ENCODE results near the gene MRPS23.
A peak's percentile ranks its signal among the peaks of the same experiment; 100 is the strongest.
"Not testable (repeated sequence)": the region's sequence is repeated elsewhere in the genome, so short reads cannot be mapped to it uniquely, and the experiment has no call there.

Gene MRPS23

DNA sequence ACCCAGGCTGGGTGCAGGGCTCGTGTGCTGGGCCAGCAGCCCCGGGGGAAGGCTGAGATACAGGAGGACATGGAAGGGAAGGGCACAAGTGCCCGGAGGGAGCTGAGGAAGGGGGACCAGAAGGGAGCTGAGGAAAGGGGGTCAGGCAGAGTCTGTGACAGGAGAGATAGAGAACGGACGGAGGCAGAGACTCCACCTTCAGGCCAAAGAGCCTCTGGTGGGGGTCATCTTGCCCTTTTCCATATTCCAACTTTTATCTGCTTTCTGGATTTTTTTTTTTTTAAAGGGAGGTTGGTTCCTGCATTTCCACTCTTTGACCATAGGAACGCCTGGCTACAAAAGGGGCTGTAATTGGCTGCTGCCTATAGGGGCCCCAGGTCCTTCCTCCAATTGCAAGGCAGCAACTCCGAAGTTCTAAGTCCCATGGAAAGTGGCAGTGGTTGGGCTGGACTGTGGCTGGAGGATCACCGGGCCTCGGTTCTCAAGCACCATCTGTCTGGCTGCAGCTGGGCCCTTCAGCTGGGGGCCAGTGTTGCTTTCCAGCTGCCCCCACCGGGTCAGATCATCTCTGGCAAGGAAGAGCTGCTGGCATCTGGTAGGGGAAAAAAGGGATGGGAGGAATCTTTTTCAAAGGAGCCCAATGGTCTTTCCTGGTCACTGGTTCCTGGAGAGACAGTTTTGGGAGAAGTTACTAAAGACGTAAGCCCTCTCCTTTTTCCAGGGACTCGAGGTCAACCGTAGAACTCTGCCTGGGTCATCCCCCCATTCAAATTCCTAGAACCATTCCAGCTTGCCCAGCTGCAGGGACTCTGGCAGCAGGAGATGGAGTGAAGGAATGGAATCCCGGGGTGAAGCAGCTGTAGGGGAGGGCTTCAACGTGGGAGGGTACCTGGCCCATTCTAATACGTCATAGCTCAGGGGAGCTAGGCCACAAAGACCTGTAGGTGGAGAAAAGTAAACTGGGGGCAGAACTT is 13.1 kb upstream of the MRPS23 start:
- DNase-seq (ENCODE audit: low spot score): peak; percentile 86

- DNase-seq (ENCODE audit: low spot score): no peak
These were observed 12.2 kb upstream of the MRPS23 start for GRCh38 chr17:57861790-57862693.

GRCh38 chr17:57861000-57861789 is 11.4 kb upstream of the MRPS23 start:
- no peak for DNase-seq (ENCODE audit: low spot score)

DNA sequence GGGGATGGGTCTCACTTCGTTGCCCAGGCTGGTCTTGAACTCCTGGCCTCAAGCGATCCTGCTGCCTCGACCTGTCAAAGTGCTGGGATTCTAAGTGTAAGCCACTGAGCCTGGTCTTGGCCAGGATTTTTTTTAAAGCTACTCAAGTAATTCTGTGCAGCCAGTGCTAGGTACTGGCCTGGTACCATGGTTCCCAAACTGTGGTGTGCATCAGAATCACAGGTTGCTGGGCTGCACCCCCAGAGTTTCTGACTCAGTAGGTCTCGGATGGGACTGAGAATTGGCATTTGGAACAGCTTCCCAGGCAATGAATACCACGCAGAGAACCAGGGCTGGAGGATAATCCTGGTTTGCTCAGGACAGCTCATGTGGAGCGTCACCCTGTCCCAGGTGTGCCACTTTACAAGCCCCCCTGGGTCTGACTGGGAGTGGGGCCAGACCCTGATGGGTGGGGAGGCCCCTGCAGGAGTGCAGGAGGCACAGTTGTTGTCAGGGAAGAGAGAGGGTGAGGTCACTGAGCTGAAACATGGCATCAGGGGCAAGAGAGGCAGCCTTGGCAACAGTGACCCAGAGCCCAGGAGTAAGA is 10.7 kb upstream of the MRPS23 start:
- DNase-seq (ENCODE audit: low spot score): no peak

DNA sequence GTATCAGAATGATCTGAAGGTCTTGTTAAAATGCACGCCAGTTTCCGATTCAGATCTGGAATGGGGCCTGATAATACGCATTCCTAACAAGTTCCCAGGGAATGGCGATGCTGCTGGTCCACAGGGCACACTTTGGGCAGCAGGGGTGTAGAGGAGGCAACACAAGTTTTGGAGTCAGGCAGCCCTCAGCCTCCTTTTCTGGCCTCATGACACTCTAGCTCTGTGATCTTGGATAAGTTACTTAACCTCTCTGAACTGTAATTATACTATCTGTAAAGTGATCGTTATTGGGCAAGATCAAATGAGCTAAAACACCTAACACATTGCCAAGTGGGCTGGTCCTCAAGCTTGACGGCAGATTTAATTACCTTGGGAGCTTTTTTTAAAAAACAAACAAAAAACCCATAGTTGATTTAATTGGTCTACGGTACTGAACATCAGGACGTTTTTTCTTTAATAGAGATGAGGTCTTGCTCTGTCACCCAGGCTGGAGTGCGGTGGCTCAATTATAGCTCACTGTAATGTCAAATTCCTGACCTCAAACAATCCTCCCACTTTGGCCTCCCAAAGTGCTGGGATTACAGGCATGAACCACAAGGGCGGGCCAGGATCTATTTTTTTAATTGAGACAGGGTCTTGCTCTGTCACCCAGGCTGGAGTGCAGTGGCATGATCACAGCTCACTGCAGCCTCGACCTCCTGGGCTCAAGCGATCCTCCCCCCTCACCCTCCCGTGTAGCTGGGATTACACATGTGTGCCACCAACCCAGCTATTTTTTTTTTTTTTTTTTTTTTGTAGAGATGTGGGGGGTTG is 10.0 kb upstream of the MRPS23 start:
- no peak for DNase-seq (ENCODE audit: low spot score)

- no peak for DNase-seq (ENCODE audit: low spot score)
These were observed 9.0 kb upstream of the MRPS23 start for GRCh38 chr17:57858838-57859237.

- no peak for DNase-seq (ENCODE audit: low spot score)
These were observed 7.2 kb upstream of the MRPS23 start for GRCh38 chr17:57856792-57857620.

GRCh38 chr17:57855391-57856035 is 5.7 kb upstream of the MRPS23 start:
- DNase-seq (ENCODE audit: low spot score): no peak

GRCh38 chr17:57853695-57854094 is 3.9 kb upstream of the MRPS23 start:
- DNase-seq (ENCODE audit: low spot score): no peak

DNA sequence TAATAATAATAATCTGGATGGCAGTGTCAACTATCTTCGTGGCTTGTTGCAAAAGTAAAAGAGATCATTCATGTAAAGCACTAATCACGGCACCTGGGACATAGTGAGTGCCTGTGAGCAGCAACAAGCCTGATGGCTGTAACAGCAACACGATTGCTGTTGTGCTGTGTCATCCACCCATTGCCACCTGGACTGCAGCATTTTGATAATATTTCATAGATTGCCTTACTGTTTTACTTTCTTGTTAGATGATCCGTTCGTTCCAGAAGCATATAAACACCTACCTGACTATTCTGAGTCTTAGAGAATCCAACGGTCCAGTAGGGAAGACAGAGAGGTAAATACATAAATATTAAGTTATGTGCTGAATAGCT is 3.1 kb upstream of the MRPS23 start:
- DNase-seq (ENCODE audit: low spot score): no peak

GRCh38 chr17:57852092-57852954 is 2.5 kb upstream of the MRPS23 start:
- no peak for DNase-seq (ENCODE audit: low spot score)

- DNase-seq (ENCODE audit: low spot score): no peak
These were observed 526 bp downstream of the MRPS23 start for GRCh38 chr17:57849163-57849873.

- not testable (repeated sequence) for DNase-seq (ENCODE audit: low spot score)
These were observed 3.5 kb downstream of the MRPS23 start for GRCh38 chr17:57846056-57846945.

GRCh38 chr17:57842280-57842679 is 7.6 kb downstream of the MRPS23 start:
- DNase-seq (ENCODE audit: low spot score): no peak

GRCh38 chr17:57839571-57839923 is 10.3 kb downstream of the MRPS23 start:
- DNase-seq (ENCODE audit: low spot score): no peak

GRCh38 chr17:57838857-57839570 is 10.8 kb downstream of the MRPS23 start:
- DNase-seq (ENCODE audit: low spot score): no peak

Data from globus pallidus (tissue), 1 donor.